GM13977 (cell line): ENCODE results near the gene CTSV.
"Not testable (repeated sequence)": the region's sequence is repeated elsewhere in the genome, so short reads cannot be mapped to it uniquely, and the experiment has no call there.

Source experiments
- DNase-seq: peaks from one replicate; pipeline ENCODE4 v3.0.0; 2012; ENCODE audit warnings: low spot score
- CTCF ChIP-seq: IDR thresholded peaks from 2 replicates; pipeline ENCODE4 v1.5.1; 2012; ENCODE audit warnings: mild to moderate bottlenecking, control low read depth; ENCODE audit not compliant: insufficient read depth; ENCODE audit errors: extremely low read depth, missing control alignments
- in situ Hi-C: fragments of 300-500 bp; cut with MboI; formaldehyde crosslinking; loops from one replicate; pipeline ENCODE4 v1.12.0; 2022; ENCODE audit warnings: low sequenced_read_pairs, low pct_unique_long_range_greater_than_20kb, mixed read lengths, inconsistent platforms; ENCODE audit not compliant: unreplicated experiment

The CTSV gene

DNA sequence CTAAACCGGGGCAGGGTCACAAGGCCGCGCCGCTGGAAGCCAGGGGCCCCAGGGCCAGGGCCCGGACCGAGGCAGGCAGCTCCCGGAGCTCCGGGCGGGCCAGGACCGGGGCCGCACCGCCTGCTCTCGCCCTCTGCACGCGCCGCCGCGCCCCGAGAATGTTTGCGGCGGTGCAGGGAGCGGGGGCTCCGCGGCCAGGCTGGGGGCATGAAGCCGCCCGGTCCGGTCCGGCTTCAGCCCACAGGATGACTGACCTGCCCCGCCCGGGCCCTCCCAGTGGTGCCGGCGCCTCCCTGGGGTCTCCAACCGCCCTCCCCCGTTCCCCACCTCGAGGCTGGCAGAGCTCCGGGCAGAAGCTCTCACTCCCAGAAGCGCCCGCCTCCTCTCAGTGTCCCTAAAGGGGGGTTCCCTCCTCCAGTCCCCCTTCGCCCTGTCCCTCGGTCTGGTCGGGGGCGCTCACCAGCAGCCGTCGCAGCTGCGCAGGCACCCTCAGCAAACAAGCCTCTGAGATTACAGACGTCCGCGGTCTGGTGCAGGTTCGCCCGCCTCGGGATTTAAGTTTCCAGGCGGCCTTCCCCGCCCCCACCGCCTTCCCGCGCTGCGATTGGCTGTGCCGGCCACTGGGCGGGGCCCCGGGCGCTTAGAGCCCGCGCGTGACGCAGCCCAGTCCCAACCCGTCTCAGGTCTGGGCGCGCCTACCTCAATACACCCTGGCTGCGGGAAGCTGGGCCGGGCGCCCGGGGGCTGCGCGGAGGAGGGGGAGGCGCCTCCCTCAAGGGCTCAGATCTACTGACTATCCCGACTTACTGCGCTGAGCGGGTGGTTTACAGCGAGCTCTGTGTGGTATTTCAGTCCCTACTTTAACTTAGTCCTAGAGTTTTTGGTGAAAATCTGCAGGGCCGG lies at the start of gene CTSV:
Gene CTSV (minus strand): TSS at position 532 of the 903 bp plus-strand sequence. CDS start 1,099 bp downstream, outside the sequence.
- peak; percentile 91 for DNase-seq
- no peak for TF ChIP-seq CTCF
- in situ Hi-C loops: no loop called here

DNA sequence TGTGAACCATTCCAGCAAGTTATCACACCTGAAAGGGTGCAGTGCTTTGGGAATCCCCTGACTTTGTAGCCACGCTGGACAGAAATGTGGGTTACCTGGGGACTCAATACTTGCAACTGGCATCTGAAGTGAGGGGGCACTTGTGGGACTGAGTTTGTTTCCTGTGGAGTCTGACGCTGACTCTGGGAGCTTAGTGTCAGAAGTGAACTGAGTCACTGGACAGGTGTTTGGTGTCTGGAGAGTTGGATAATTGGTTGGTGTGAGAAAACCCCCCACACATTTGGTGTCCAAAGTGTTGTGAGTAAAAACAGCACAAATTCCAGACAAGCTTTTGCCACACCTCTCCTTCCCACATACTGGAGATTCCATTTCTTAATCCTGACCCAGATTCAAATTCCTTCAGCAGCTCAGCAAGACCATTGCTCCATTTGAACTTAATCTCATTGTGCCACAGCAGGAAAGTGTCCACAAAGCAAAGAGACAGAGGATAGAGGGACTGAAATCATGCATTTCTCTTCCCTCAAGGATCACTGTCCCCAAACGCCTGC lies 48.8 kb upstream of the CTSV start:
- in situ Hi-C loops: not testable (repeated sequence)

GRCh38 chr9:97084562-97084991 lies 45.6 kb upstream of the CTSV start:
- not testable (repeated sequence) for DNase-seq

More for the DNA sequence above, 48.8 kb upstream of the CTSV start:
- DNase-seq: not testable (repeated sequence)

DNA sequence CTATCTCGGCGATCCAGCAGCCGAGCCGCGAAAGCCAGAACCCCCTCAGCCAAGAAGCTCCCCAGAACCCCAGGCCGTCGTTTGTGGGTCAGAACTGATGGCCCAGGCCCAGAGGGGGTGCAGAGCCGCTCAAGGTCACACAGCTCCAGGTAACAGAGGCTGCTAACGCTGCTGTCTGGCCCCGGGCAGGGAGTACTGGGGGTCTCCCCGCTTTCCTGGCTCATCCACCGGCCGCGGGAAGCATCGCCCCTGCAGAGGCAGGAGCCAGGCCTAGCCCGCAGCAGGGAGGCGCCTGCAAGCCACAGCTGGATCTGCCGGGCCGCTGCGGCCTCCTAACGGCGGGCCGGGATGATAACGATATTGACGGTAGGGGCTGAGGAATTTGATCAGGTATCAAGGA lies 39.4 kb upstream of the CTSV start:
- in situ Hi-C loops: no loop called here
- DNase-seq: no peak
- no peak for TF ChIP-seq CTCF

More at GRCh38 chr9:97084562-97084991, 45.6 kb upstream of the CTSV start:
- in situ Hi-C loops: not testable (repeated sequence)

DNA sequence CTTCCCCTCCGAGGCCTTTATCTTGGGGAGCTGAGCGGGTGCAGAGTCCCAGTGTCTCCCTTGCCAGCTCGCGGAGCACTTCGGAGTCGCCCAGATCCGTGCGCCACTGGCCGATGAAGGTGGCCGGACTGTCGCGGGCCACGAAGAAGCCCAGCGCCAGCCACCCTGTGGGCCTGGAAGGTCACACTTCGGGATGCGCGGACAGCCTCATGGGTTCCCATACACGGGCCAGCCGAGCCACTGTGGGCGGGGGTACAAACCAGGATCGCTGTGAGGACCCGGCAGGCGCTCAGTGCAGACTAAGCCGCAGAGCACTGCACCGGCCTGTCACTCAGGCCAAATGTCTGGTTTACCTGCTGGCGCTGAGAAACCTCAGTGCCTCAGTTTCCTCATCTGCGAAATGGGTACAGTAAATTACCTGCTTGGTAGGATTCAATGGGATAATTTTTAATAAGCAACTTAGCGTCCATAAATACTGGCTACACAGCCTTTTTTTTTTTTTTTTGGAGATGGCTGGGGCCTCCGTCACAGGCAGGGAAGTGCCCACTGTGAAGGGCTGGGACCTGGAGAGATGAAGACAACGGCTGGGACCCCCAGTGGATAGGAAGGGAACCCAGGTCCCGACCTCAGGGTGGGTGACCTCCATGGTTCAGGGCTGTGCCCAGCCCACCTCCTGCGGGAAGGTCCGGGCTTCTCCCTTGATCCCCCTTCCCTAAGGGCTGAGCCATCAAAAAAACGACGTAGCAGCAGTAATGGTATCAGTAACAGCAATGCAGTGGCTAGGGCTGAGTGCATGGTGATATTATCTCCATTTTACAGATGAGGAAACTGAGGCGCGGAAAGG lies 38.7 kb upstream of the CTSV start:
- TF ChIP-seq CTCF: no peak
- no peak for DNase-seq
- in situ Hi-C loops: no loop called here

- in situ Hi-C loops: not testable (repeated sequence)
Measured at GRCh38 chr9:97076731-97077451, 37.9 kb upstream of the CTSV start.

GRCh38 chr9:97076238-97076637 lies 37.3 kb upstream of the CTSV start:
- in situ Hi-C loops: no loop called here
- no peak for DNase-seq
- no peak for TF ChIP-seq CTCF

More at GRCh38 chr9:97076731-97077451, 37.9 kb upstream of the CTSV start:
- not testable (repeated sequence) for DNase-seq
